ENCODE measurements around the gene TMOD1.

- TF ChIP-seq GATA3 (IDR thresholded peaks at IDR 0.05; ENCODE audit: low read depth, low read length) (no peak), GATA2 (IDR thresholded peaks at IDR 0.05; ENCODE audit: low read depth, low read length) (no peak)
These were observed 72.1 kb downstream of the TMOD1 start for GRCh38 chr9:97573482-97574073.

All from SH-SY5Y (cell line).